IMR-90 (cell line): ENCODE measurements around the gene CAPSL. TPM values are rescaled to one million over a fixed set of nuclear protein-coding genes. Genes with fewer than 3 reads are reported as not detected.

Source experiments
- MAZ ChIP-seq: IDR thresholded peaks from 2 replicates; pipeline ENCODE4 v1.6.1; 2012; ENCODE audit warnings: low read depth, mild to moderate bottlenecking, low read length, improper control_type of control experiment, moderate library complexity, borderline replicate concordance
- polyA plus RNA-seq, 3 experiments: library from polyadenylated mRNA; depleted of rRNA; stranded (reverse); fragments of >200 nt; gene quantifications; 2 replicates each; pipeline ENCODE4 v1.2.3, GENCODE V29; 2012; ENCODE audit warnings: low replicate concordance in 1 of 3
- total RNA-seq: library from RNA; depleted of rRNA; stranded (reverse); fragments of >200 nt; gene quantifications from 2 replicates; pipeline ENCODE4 v1.2.3, GENCODE V29; 2012
- TF ChIP-seq, protein P1 (sequence below): conservative IDR thresholded peaks from 2 replicates; pipeline ENCODE4 v1.5.1; 2012; ENCODE audit warnings: mild to moderate bottlenecking, low read depth, low read length, improper control_type of control experiment

Gene CAPSL
- total and polyA plus RNA-seq, 2 of the 4 experiments (the other 2 are of a cell fraction): 0.09 TPM; not detected in 1

DNA sequence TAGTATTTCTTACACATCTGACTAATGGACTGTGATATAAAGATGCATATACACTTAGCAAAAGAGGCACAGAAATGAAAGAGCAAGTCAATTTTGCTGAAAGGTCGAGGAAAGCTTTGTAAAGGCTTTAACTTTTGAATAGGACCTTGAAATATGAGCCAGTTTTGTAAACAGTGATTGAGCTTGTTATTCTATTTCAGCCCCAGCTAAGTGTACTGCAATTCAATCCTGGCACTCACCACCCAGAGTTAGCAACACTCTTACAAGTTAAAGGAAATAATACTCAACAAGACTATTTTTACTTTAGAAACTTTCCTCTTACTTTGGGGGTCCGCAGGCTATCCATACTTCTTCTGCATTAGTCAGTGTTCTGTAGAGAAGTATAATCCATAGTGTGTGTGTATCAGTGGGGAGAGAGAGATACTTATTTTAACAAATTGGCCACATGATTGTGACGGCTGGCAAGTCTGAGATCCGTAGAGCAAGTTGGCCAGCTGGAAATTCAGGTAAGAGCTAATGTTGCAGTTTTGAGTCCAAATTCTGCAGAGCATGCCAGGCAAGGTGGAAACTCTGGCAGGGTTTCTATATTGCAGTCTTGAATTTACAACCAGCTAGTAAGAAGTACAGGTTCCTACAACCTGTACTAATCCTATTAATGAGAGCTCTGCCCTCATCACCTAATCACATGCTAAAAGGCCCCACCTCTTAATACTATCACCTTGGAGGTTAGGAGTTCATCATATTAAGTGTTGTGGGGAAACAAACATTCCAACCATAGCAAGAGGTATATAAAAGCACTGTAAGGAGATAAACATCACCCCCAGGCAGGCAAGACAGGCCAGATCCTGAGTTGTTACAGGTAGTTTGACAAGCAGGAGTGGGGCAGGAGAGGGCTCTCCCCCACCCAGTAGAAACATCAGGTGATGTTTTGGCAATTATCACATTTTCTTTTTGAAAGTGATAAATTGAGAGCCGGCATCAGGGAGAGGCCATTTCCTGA lies 48.1 kb downstream of the CAPSL start (continued):
- TF ChIP-seq, protein P1, sequence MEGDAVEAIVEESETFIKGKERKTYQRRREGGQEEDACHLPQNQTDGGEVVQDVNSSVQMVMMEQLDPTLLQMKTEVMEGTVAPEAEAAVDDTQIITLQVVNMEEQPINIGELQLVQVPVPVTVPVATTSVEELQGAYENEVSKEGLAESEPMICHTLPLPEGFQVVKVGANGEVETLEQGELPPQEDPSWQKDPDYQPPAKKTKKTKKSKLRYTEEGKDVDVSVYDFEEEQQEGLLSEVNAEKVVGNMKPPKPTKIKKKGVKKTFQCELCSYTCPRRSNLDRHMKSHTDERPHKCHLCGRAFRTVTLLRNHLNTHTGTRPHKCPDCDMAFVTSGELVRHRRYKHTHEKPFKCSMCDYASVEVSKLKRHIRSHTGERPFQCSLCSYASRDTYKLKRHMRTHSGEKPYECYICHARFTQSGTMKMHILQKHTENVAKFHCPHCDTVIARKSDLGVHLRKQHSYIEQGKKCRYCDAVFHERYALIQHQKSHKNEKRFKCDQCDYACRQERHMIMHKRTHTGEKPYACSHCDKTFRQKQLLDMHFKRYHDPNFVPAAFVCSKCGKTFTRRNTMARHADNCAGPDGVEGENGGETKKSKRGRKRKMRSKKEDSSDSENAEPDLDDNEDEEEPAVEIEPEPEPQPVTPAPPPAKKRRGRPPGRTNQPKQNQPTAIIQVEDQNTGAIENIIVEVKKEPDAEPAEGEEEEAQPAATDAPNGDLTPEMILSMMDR: no peak
- no peak for TF ChIP-seq MAZ
